Activated gamma-delta T cell treated with Interleukin-2 at 50 U/mL for 16 hours (primary cell): Measurements from ENCODE around the gene C1orf174.
"Not testable (repeated sequence)": the region's sequence is repeated elsewhere in the genome, so short reads cannot be mapped to it uniquely, and the experiment has no call there.

Source experiments
- DNase-seq: peaks from one replicate; pipeline ENCODE4 v3.0.0-alpha.2; 2020

C1orf174 gene

GRCh38 chr1:3925256-3925655, 25.2 kb upstream of the C1orf174 start:
- no peak for DNase-seq

GRCh38 chr1:3924825-3925220, 24.8 kb upstream of the C1orf174 start:
- DNase-seq, result no peak

- DNase-seq, result no peak
Measured at GRCh38 chr1:3924186-3924824, 24.2 kb upstream of the C1orf174 start.

- no peak for DNase-seq
Measured at GRCh38 chr1:3923378-3924185, 23.5 kb upstream of the C1orf174 start.

GRCh38 chr1:3922851-3923250, 22.8 kb upstream of the C1orf174 start:
- DNase-seq, result no peak

GRCh38 chr1:3922201-3922725, 22.2 kb upstream of the C1orf174 start:
- DNase-seq, result no peak

- no peak for DNase-seq
Measured at GRCh38 chr1:3921765-3922164, 21.7 kb upstream of the C1orf174 start.

- no peak for DNase-seq
Measured at GRCh38 chr1:3919706-3920105, 19.6 kb upstream of the C1orf174 start.

- DNase-seq, result no peak
Measured at GRCh38 chr1:3918966-3919611, 19.0 kb upstream of the C1orf174 start.

- not testable (repeated sequence) for DNase-seq
Measured at GRCh38 chr1:3918359-3918758, 18.3 kb upstream of the C1orf174 start.

- DNase-seq, result no peak
Measured at GRCh38 chr1:3917761-3918160, 17.7 kb upstream of the C1orf174 start.

GRCh38 chr1:3915551-3916121, 15.6 kb upstream of the C1orf174 start:
- no peak for DNase-seq

- no peak for DNase-seq
Measured at GRCh38 chr1:3914911-3915310, 14.8 kb upstream of the C1orf174 start.

GRCh38 chr1:3914331-3914851, 14.3 kb upstream of the C1orf174 start:
- DNase-seq, result no peak

GRCh38 chr1:3912809-3913685, 13.0 kb upstream of the C1orf174 start:
- DNase-seq, result no peak

GRCh38 chr1:3911981-3912808, 12.1 kb upstream of the C1orf174 start:
- no peak for DNase-seq

GRCh38 chr1:3910857-3911845, 11.1 kb upstream of the C1orf174 start:
- peak; percentile 71 for DNase-seq

GRCh38 chr1:3910049-3910731, 10.1 kb upstream of the C1orf174 start:
- no peak for DNase-seq

GRCh38 chr1:3909615-3910014, 9.5 kb upstream of the C1orf174 start:
- no peak for DNase-seq
